ENCODE data around the gene CARD8.
"Not testable (repeated sequence)": the region's sequence is repeated elsewhere in the genome, so short reads cannot be mapped to it uniquely, and the experiment has no call there.

DNA sequence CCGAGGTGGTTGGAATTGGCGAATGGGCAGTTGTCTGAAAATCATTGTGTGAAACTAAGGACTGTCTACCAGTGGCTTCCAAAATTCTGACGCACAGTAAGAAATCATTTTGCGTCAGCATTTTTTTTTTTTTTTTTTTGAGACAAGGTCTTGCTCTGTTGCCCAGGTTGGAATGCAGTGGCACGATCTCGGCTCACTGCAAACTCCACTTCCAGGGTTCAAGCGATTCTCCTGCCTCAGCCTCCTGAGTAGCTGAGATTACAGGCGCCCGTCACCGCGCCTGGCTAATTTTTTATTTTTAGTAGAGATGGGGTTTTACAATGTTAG lies 35.7 kb upstream of the CARD8 start:
- not testable (repeated sequence) for TF ChIP-seq EZH2phosphoT487 (conservative IDR thresholded peaks at IDR 0.05; ENCODE audit: low read length)
- TF ChIP-seq, protein P1, sequence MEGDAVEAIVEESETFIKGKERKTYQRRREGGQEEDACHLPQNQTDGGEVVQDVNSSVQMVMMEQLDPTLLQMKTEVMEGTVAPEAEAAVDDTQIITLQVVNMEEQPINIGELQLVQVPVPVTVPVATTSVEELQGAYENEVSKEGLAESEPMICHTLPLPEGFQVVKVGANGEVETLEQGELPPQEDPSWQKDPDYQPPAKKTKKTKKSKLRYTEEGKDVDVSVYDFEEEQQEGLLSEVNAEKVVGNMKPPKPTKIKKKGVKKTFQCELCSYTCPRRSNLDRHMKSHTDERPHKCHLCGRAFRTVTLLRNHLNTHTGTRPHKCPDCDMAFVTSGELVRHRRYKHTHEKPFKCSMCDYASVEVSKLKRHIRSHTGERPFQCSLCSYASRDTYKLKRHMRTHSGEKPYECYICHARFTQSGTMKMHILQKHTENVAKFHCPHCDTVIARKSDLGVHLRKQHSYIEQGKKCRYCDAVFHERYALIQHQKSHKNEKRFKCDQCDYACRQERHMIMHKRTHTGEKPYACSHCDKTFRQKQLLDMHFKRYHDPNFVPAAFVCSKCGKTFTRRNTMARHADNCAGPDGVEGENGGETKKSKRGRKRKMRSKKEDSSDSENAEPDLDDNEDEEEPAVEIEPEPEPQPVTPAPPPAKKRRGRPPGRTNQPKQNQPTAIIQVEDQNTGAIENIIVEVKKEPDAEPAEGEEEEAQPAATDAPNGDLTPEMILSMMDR (IDR thresholded peaks at IDR 0.05; ENCODE audit: insufficient read depth, low read length, poor library complexity, severe bottlenecking) = not testable (repeated sequence)

Measured in SU-DHL-6 (cell line).